SJSA1 (cell line): ENCODE results near the gene ABL2. TPM values are rescaled to one million over a fixed set of nuclear protein-coding genes. Genes with fewer than 3 reads are reported as not detected.

ENCODE experiments used
- DNase-seq, 2 experiments: peaks; one replicate each; pipeline ENCODE4 v3.0.0-alpha.2; 2015 to 2020; ENCODE audit warnings: low spot score in 2 of 2, low read depth in 1 of 2
- H3K27ac ChIP-seq: fragments of 250-450 bp; sonication (Bioruptor Pico); 2 replicates; pipeline ENCODE4 v1.5.1; 2020; ENCODE audit warnings: mild to moderate bottlenecking, moderate library complexity
- H3K27me3 ChIP-seq: fragments of 250-450 bp; sonication (Bioruptor Pico); replicated peaks from 2 replicates; pipeline ENCODE4 v1.5.1; 2020; ENCODE audit warnings: mild to moderate bottlenecking, moderate library complexity
- H3K36me3 ChIP-seq: fragments of 250-450 bp; sonication (Bioruptor Pico); 2 replicates; pipeline ENCODE4 v1.5.1; 2020; ENCODE audit warnings: mild to moderate bottlenecking
- H3K4me1 ChIP-seq: fragments of 250-450 bp; sonication (Bioruptor Pico); replicated peaks from 2 replicates; pipeline ENCODE4 v1.6.1; 2021; ENCODE audit warnings: mild to moderate bottlenecking
- H3K4me3 ChIP-seq: fragments of 250-450 bp; sonication (Bioruptor Pico); 2 replicates; pipeline ENCODE4 v1.5.1; 2020; ENCODE audit warnings: mild to moderate bottlenecking
- H3K9me3 ChIP-seq: fragments of 250-450 bp; sonication (Bioruptor Pico); replicated peaks from 2 replicates; pipeline ENCODE4 v1.5.1; 2020; ENCODE audit warnings: mild to moderate bottlenecking
- total RNA-seq: library from RNA; depleted of rRNA; stranded (reverse); fragments of >200 nt; shearing (Covaris generic); gene quantifications from 2 replicates; pipeline ENCODE4 v1.2.3, GENCODE V29; 2014

Gene ABL2
- total RNA-seq, 1 experiment from 2014 or later, result 39.9 TPM

DNA sequence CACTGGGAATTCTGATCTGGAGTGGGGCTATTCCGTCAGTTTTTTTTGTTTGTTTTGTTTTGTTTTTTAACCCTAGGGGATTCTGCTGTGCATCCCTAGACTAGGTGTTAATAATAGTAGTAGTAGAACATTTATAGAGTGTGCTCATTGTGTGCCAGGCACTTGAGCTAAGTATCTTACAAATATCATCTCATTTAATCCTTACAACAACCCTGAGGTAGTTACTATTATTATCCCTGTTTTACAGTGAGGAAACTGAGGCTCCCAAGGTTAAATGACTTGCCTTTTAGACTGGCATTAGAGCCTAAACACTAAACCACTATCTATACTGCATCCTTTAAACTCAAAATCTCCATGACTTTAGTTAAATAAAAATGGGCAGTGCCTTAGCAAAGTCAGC is 125.5 kb downstream of the ABL2 start:
- Histone ChIP-seq H3K36me3 (peaks cover 95% of the 10 kb centered on the region), H3K4me1 (0 out of 2 replicates have a peak, but pooled peaks cover 4% of the 10 kb centered on the region), H3K4me3 (no peak overlapping the region), H3K9me3 (no peaks in the 10 kb centered on the region), H3K27me3 (no peaks in the 10 kb centered on the region), H3K27ac (no peak overlapping the region)
- DNase-seq, result no peak

DNA sequence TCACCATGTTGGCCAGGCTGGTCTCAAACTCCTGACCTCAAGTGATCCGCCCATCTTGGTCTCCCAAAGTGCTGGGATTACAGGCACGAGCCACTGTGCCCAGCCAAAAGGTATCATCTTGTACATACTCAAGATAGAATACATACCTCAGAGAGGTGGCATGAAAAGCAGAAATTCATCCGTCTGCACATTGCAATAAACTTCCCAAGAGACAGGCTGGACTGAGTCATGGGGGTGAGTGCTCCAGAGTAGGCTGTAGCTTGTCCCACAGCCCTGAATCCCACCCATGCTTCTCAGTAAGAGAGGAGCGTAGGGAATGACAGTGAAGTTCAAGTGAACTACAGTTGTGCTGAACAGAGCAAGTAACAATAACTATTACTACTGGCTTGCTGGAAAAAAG is 127.9 kb downstream of the ABL2 start:
- Histone ChIP-seq H3K36me3 (peaks cover 97% of the 10 kb centered on the region), H3K27me3 (no peaks in the 10 kb centered on the region)
- no peak for DNase-seq

DNA sequence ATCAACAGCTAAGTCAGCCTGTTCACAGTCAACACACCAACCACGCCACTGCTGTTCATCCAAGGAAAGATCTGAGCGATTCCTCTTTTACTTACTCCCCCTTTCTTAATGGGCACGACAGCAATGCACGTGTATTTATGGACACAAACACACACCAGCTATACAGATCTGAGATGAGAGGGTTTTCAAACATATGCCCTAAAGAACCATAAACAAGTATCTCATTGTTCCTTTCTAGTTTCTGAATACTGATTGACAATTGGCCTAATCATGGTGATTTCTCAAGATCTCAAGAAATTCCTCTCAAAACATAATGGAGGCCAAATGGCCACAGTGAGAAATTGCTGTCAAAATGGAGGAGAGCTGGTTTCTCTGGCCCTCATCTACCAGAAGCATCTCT is 129.6 kb downstream of the ABL2 start:
- Histone ChIP-seq H3K36me3 (peaks cover 97% of the 10 kb centered on the region), H3K27ac (no peak overlapping the region), H3K27me3 (no peaks in the 10 kb centered on the region)

More for the DNA sequence above, 127.9 kb downstream of the ABL2 start:
- H3K4me1 ChIP-seq, result 0 out of 2 replicates have a peak, but pooled peaks cover under 1% of the 10 kb centered on the region
- H3K27ac ChIP-seq, result no peak overlapping the region
- no peaks in the 10 kb centered on the region for H3K9me3 ChIP-seq
- no peak overlapping the region for H3K4me3 ChIP-seq

DNA sequence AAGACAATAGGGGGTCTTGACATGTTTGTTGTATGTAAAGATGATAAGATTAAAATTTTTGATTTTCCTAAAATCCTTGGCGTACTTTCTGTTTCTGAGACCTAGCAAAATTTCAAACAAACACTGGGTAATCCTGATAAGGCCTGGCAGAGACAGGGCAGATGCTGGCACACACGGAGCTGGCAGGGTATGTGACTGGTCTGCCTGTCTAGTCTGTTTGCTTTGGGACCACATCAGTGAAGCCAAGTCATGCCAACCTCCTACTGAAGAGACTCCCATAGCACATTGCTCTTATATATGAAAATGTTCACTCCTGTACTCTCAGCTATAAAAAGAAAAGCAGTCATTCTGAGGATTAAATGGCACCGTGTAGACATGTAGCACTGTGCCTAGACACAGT is 133.6 kb downstream of the ABL2 start:
- DNase-seq, result no peak
- Histone ChIP-seq H3K4me1 (no peaks in the 10 kb centered on the region), H3K4me3 (no peak overlapping the region), H3K27ac (no peak overlapping the region), H3K9me3 (no peaks in the 10 kb centered on the region), H3K36me3 (peaks cover 100% of the 10 kb centered on the region), H3K27me3 (no peaks in the 10 kb centered on the region)

More for the DNA sequence above, 129.6 kb downstream of the ABL2 start:
- Histone ChIP-seq H3K9me3 (no peaks in the 10 kb centered on the region), H3K4me1 (no peaks in the 10 kb centered on the region), H3K4me3 (no peak overlapping the region)
- no peak for DNase-seq

DNA sequence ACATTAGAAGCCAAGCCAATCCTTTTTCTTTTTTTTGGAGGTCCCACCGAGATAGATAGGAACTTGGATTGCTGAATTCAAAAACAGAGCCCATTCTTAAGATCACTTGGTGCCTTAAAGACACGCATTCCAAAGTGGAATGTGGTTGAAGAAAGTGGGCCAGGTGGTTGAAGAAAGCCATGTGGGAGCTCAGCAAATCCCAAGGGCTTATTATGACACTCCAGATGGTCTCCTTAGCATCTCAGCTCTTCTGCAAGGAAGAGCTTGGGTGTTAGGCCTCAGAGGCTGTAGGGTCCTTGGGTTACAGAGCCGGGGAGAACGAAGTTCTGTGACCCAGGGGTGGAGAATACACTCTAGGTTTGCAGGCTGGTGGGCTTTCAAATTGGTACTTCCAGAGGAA is 134.1 kb downstream of the ABL2 start:
- DNase-seq, result no peak
- Histone ChIP-seq H3K27me3 (no peaks in the 10 kb centered on the region), H3K27ac (no peak overlapping the region), H3K4me3 (no peak overlapping the region), H3K36me3 (peaks cover 100% of the 10 kb centered on the region), H3K4me1 (no peaks in the 10 kb centered on the region), H3K9me3 (no peaks in the 10 kb centered on the region)

DNA sequence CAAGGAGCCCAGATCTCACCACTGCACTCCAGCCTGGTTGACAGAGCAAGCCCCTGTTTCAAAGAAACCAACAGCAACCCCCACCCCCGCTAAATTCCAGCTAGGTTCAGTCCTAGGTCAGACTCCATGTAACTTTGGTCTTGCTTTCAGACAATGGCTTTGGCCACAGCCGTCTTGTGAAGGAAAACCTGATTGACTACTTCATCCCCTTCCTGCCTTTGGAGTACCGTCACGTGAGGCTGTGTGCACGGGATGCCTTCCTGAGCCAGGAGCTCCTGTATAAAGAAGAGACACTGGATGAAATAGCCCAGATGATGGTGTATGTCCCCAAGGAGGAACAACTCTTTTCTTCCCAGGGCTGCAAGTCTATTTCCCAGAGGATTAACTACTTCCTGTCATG is 134.7 kb downstream of the ABL2 start:
- no peaks in the 10 kb centered on the region for H3K4me1 ChIP-seq
- no peak for DNase-seq
- peaks cover 98% of the 10 kb centered on the region for H3K36me3 ChIP-seq
- no peaks in the 10 kb centered on the region for H3K9me3 ChIP-seq
- H3K27ac ChIP-seq, result no peak overlapping the region
- no peaks in the 10 kb centered on the region for H3K27me3 ChIP-seq
- no peak overlapping the region for H3K4me3 ChIP-seq

DNA sequence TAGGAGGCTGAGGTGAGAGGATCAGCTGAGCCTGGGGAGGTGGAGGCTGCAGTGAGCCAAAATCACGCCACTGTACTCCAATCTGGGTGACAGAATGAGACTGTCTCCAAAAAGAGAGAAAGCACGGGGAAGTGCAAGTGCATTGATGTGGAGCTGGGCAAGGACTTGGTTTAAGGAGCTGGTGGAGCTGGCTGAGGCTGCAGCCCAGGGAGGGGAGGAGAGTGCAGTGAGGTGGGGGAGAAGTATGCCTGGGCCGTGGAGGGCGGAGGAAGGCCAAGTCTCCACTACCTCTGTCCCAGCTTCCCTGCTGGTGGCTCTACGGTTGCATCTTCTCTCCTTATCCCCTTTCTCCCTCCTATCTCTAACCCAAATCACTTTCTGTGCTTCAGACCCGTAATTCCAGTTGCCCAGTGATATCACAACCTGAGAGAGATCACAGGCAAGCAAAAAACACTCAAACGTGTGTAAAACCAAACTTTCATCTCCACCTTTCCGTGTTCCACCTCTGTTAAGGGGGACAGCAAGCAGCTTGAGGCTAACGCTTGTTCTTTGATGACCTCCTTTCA is 136.5 kb downstream of the ABL2 start:
- DNase-seq, result no peak
- no peaks in the 10 kb centered on the region for H3K9me3 ChIP-seq
- H3K4me3 ChIP-seq, result no peak overlapping the region
- no peaks in the 10 kb centered on the region for H3K27me3 ChIP-seq
- no peak overlapping the region for H3K27ac ChIP-seq
- peaks cover 94% of the 10 kb centered on the region for H3K36me3 ChIP-seq
- H3K4me1 ChIP-seq, result no peaks in the 10 kb centered on the region

DNA sequence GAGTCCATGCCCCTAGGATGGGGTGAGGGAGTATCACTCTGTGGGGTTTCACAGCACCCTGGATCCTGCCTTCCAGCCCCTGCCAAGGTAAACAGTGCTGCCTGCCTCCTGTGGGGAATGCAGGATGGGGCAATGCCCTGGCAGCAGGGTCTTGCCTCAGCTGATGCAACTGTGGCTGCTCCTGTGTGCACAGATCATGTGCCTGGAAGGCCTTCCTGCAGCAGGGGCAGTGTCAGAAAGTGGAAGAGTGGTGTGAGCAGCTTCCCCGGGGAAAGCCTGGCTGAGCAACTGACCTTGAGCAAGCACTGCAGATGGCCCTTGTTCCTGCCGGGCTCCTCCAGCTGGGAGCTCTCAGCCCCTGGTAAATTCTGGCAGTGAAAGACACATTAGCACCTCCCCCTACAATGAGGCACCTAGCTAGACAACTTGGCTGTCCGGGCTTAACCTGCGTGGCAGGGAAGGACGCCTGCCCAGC is 137.7 kb downstream of the ABL2 start:
- no peak overlapping the region for H3K27ac ChIP-seq
- H3K9me3 ChIP-seq, result no peaks in the 10 kb centered on the region
- no peaks in the 10 kb centered on the region for H3K4me1 ChIP-seq
- H3K4me3 ChIP-seq, result no peak overlapping the region
- H3K27me3 ChIP-seq, result no peaks in the 10 kb centered on the region
- DNase-seq, result no peak
- H3K36me3 ChIP-seq, result peaks cover 87% of the 10 kb centered on the region

DNA sequence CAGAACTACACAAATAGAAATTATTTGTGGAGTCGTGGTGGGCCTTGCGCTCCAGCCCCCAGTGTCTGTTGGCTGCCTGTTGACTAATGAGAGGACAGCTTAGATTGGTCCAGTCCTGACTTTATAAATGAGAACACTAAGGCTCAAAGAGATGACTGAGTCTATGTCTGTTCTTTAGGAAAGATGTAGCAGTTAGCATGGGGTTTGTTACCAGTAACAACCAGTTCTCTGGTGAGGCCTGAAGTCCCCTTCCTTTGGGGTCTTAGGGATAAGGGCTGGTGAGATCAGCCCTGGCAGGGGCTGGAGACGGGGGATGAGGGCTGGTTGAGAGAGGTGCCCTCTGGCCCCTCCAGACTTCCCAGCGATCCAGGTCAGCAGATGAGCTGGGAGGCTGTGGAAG is 138.6 kb downstream of the ABL2 start:
- H3K36me3 ChIP-seq, result peaks cover 85% of the 10 kb centered on the region
- H3K4me3 ChIP-seq, result no peak overlapping the region
- DNase-seq, result no peak
- H3K27me3 ChIP-seq, result no peaks in the 10 kb centered on the region
- H3K9me3 ChIP-seq, result no peaks in the 10 kb centered on the region
- no peak overlapping the region for H3K27ac ChIP-seq
- H3K4me1 ChIP-seq, result no peaks in the 10 kb centered on the region

DNA sequence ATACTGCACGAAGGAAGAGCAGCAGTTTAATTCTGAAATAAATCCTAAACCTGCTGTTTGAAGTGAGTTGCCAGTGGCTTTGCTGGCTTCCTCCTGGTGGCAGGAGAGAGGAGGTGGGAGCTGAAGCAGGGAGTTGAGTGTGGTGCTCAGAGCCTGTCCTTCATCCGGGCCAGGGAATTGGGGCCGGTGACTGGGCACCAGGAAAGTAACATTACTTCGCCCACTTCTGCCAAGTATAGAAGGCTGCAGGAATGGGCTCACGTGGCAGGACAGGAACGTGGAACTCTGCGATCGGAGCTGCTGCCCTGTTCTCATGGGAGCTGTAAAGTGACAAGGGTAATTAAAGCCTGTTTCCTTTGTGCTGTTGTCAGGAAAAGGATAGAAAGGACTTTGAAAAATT is 139.0 kb downstream of the ABL2 start:
- H3K4me3 ChIP-seq, result no peak overlapping the region
- no peak for DNase-seq
- no peaks in the 10 kb centered on the region for H3K4me1 ChIP-seq
- H3K9me3 ChIP-seq, result no peaks in the 10 kb centered on the region
- H3K36me3 ChIP-seq, result peaks cover 85% of the 10 kb centered on the region
- no peak overlapping the region for H3K27ac ChIP-seq
- no peaks in the 10 kb centered on the region for H3K27me3 ChIP-seq

DNA sequence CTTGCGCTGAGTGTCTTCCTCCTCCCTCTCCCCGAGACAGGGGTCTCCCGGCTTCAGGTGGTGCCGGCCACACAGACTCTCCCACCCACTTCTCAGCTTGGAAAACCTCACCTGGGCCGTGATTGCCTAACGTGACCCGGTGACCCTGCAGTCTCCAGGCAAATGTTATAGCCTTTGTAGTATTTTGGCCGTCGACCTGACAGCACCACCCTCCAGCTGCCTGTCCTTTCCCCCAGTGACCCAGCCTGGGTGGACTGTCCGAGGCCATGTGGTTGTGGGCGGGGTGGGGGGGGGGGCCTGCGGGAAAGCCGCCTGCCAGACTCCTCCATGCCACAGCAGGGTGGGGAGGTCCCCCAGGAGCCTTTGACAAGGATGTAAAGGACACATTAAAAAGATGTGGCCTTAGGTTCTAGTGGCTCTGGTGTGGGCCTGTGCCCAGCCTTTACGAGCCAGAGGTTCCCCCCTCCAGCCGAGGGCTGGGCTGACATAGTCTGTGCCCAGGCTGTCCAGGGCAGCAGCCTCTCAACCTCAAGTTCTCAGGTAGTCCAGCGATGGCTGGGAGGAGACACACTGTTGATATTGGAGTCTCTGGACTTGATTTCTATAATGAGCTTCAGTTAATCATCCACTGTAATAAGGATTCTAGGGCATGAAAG is 139.5 kb downstream of the ABL2 start:
- H3K27me3 ChIP-seq, result no peaks in the 10 kb centered on the region
- H3K27ac ChIP-seq, result no peak overlapping the region
- no peaks in the 10 kb centered on the region for H3K4me1 ChIP-seq
- H3K4me3 ChIP-seq, result no peak overlapping the region
- H3K36me3 ChIP-seq, result peaks cover 80% of the 10 kb centered on the region
- no peak for DNase-seq
- no peaks in the 10 kb centered on the region for H3K9me3 ChIP-seq

DNA sequence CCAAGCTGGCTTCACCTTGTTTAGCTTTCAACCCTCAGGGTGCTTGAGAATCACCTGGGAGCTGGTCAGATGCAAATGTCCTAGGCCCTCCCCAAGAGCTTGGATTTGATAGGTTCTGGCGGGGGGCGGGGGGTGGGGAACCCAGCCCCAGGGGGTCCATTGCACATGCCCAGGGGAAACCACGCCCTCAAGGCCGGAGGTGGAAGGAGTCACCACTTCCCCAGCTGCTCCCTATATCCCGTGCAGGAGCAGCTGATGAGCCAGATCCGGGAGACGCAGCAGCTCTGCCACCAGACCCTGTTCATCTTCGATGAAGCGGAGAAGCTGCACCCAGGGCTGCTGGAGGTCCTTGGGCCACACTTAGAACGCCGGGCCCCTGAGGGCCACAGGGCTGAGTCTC is 141.8 kb downstream of the ABL2 start:
- Histone ChIP-seq H3K27me3 (no peaks in the 10 kb centered on the region), H3K27ac (no peak overlapping the region), H3K4me1 (peaks cover 5% of the 10 kb centered on the region), H3K4me3 (no peak overlapping the region), H3K9me3 (no peaks in the 10 kb centered on the region), H3K36me3 (peaks cover 59% of the 10 kb centered on the region)
- no peak for DNase-seq

DNA sequence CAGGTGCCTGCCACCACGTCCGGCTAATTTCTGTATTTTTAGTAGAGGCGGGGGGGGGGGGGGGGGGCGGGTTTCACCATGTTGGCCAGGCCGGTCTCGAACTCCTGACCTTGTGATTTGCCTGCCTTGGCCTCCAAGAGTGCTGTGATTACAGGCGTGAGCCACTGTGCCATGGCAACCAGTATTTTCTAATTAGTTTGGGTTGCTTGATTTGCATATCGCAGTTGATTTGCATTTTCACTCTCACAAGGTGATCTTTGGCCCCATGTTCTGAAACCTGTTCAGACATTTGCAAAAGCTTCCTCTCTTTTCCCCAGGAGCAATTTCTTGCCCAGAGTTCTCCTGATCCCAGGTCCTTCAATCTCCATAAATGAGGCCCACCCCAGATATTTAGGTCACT is 145.9 kb downstream of the ABL2 start:
- Histone ChIP-seq H3K36me3 (peaks cover 28% of the 10 kb centered on the region), H3K27me3 (no peaks in the 10 kb centered on the region), H3K27ac (no peak overlapping the region), H3K4me1 (peaks cover 15% of the 10 kb centered on the region), H3K4me3 (no peak overlapping the region), H3K9me3 (no peaks in the 10 kb centered on the region)
- no peak for DNase-seq

DNA sequence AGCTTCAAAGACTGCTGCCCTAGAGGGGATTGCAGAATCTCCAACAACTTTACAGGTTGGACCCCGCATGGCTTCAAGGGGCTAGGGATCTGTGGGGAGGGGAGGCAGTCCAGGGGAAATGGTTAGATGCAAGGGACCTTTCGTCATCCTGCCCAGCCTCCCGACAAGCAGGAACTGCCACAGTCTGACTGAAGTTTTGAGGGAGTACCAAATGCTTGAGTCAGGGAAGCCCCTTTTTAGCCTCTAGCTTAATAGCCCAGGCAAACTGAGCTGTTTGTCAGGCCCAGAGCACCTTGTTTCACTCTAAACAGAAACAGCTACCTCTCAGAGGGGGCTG is 146.5 kb downstream of the ABL2 start:
- Histone ChIP-seq H3K4me1 (peaks cover 15% of the 10 kb centered on the region), H3K36me3 (peaks cover 22% of the 10 kb centered on the region), H3K9me3 (no peaks in the 10 kb centered on the region), H3K27ac (no peak overlapping the region), H3K4me3 (peak overlapping the region; percentile 77), H3K27me3 (no peaks in the 10 kb centered on the region)
- DNase-seq, result no peak
